Bladder microvascular endothelial cell (primary cell): ENCODE results near the gene CCDC146. TPM values are rescaled to one million over a fixed set of nuclear protein-coding genes. Genes with fewer than 3 reads are reported as not detected.

Experiments used
- total RNA-seq: library from RNA; depleted of rRNA; stranded (reverse); fragments of >200 nt; gene quantifications from 2 replicates; pipeline ENCODE4 v1.2.3, GENCODE V29; 2014

The CCDC146 gene
- total RNA-seq = 1.1 and 1.5 TPM in 2 replicates

GRCh38 chr7:77121860-77122681 lies at the start of gene CCDC146:
CCDC146 (plus strand) TSS chr7:77122615; CDS start chr7:77167669, 45,054 bp downstream.

GRCh38 chr7:77199013-77199966 lies 76.9 kb downstream of the CCDC146 start, which contains the start of gene FGL2:
FGL2 (minus strand) TSS chr7:77199819; CDS start chr7:77199793, 26 bp downstream.

Other genes with a start within 250 kb of the CCDC146 start
- not detected in 2 replicates for gene SPDYE17, start 90.3 kb upstream of the CCDC146 start, total RNA-seq
- 0.49 and 0.57 TPM in 2 replicates for gene SPDYE18, start 60.1 kb upstream of the CCDC146 start, total RNA-seq
- 0.16 and 0.38 TPM in 2 replicates for gene FGL2, start 77.2 kb downstream of the CCDC146 start, total RNA-seq